Ishikawa (cell line): ENCODE results near the gene FBXO36.

Source experiments
- CEBPB ChIP-seq: IDR thresholded peaks from 2 replicates; pipeline ENCODE4 v1.6.1; 2012
- CREB1 ChIP-seq: IDR thresholded peaks from 2 replicates; pipeline ENCODE4 v1.6.1; 2012; ENCODE audit warnings: low read depth
- EGR1 ChIP-seq: IDR thresholded peaks from 2 replicates; pipeline ENCODE4 v1.6.1; 2012
- EP300 ChIP-seq: IDR thresholded peaks from 2 replicates; pipeline ENCODE4 v1.6.1; 2012; ENCODE audit warnings: borderline replicate concordance
- FOXM1 ChIP-seq: IDR thresholded peaks from 2 replicates; pipeline ENCODE4 v1.6.1; 2012; ENCODE audit warnings: low read depth, borderline replicate concordance
- NFIC ChIP-seq: IDR thresholded peaks from 2 replicates; pipeline ENCODE4 v1.6.1; 2012
- RAD21 ChIP-seq: IDR thresholded peaks from 2 replicates; pipeline ENCODE4 v1.6.1; 2012; ENCODE audit warnings: low read depth
- TAF1 ChIP-seq: IDR thresholded peaks from 2 replicates; pipeline ENCODE4 v1.6.1; 2012; ENCODE audit warnings: low read depth, mild to moderate bottlenecking
- TCF12 ChIP-seq: IDR thresholded peaks from 2 replicates; pipeline ENCODE4 v1.6.1; 2012; ENCODE audit warnings: low read depth
- TEAD4 ChIP-seq: IDR thresholded peaks from 2 replicates; pipeline ENCODE4 v1.6.1; 2012
- YY1 ChIP-seq: IDR thresholded peaks from 2 replicates; pipeline ENCODE4 v1.6.1; 2012; ENCODE audit warnings: low read depth
- ZBTB7A ChIP-seq: IDR thresholded peaks from 2 replicates; pipeline ENCODE4 v1.6.1; 2012; ENCODE audit warnings: low read depth
- TF ChIP-seq, protein P1 (sequence below): IDR thresholded peaks from 2 replicates; pipeline ENCODE4 v1.6.1; 2012
- TF ChIP-seq, protein P2 (sequence below): IDR thresholded peaks from 2 replicates; pipeline ENCODE4 v1.6.1; 2012
- TF ChIP-seq, protein P3 (sequence below): IDR thresholded peaks from 2 replicates; pipeline ENCODE4 v1.6.1; 2012; ENCODE audit warnings: low read depth, mild to moderate bottlenecking

Gene FBXO36

DNA sequence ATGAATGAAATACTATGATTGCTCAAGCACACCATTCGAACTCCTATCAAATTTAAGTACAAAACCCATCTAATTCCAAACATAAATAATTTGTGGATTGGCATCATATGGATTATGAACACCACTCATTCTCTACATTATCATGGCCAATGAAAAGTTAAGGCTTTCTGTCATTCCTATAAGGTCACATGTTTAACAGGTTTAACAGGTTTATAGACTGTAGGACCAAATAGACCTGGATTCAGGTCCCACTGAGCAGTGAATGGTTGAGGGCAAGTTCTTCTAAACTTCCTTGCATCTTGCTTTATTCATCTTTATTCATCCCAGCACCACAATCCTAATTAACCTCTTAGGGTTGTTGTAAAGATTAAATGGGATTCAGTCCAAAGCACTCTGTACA lies 33.4 kb downstream of the FBXO36 start:
- no peak for TF ChIP-seq FOXM1
- no peak for TF ChIP-seq EGR1
- TF ChIP-seq, protein P1, sequence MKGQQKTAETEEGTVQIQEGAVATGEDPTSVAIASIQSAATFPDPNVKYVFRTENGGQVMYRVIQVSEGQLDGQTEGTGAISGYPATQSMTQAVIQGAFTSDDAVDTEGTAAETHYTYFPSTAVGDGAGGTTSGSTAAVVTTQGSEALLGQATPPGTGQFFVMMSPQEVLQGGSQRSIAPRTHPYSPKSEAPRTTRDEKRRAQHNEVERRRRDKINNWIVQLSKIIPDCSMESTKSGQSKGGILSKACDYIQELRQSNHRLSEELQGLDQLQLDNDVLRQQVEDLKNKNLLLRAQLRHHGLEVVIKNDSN: peak; percentile 59
- TF ChIP-seq TEAD4: no peak
- TF ChIP-seq, protein P2, sequence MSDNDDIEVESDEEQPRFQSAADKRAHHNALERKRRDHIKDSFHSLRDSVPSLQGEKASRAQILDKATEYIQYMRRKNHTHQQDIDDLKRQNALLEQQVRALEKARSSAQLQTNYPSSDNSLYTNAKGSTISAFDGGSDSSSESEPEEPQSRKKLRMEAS: no peak

DNA sequence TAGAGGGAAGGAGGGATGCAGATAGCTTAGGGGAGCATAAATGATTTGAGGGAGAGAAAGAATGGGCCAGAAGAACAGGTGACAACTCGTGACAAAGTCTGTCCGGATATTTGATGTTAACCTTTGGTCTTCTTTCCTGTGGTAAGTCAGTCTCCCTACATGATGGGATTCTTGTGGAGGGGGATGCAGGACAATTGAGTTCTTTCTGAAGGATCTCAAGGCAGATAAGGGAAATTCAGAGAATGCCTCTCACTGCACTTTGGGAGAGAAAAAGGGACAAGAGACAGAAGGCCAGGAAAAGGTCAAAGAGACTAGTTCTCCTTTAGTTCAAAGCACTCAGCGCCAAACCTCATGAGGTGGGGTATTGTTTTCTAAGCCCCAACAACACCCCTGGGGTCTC lies 34.2 kb downstream of the FBXO36 start:
- no peak for TF ChIP-seq RAD21
- TF ChIP-seq, protein P2: no peak
- TF ChIP-seq FOXM1: no peak
- TF ChIP-seq, protein P3, sequence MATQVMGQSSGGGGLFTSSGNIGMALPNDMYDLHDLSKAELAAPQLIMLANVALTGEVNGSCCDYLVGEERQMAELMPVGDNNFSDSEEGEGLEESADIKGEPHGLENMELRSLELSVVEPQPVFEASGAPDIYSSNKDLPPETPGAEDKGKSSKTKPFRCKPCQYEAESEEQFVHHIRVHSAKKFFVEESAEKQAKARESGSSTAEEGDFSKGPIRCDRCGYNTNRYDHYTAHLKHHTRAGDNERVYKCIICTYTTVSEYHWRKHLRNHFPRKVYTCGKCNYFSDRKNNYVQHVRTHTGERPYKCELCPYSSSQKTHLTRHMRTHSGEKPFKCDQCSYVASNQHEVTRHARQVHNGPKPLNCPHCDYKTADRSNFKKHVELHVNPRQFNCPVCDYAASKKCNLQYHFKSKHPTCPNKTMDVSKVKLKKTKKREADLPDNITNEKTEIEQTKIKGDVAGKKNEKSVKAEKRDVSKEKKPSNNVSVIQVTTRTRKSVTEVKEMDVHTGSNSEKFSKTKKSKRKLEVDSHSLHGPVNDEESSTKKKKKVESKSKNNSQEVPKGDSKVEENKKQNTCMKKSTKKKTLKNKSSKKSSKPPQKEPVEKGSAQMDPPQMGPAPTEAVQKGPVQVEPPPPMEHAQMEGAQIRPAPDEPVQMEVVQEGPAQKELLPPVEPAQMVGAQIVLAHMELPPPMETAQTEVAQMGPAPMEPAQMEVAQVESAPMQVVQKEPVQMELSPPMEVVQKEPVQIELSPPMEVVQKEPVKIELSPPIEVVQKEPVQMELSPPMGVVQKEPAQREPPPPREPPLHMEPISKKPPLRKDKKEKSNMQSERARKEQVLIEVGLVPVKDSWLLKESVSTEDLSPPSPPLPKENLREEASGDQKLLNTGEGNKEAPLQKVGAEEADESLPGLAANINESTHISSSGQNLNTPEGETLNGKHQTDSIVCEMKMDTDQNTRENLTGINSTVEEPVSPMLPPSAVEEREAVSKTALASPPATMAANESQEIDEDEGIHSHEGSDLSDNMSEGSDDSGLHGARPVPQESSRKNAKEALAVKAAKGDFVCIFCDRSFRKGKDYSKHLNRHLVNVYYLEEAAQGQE: no peak
- TF ChIP-seq TAF1: no peak
- no peak for TF ChIP-seq YY1
- TF ChIP-seq CEBPB: no peak
- TF ChIP-seq TCF12: no peak
- TF ChIP-seq EGR1: no peak
- no peak for TF ChIP-seq NFIC
- TF ChIP-seq CREB1: no peak
- no peak for TF ChIP-seq ZBTB7A
- TF ChIP-seq, protein P1: no peak
- TF ChIP-seq TEAD4: no peak

DNA sequence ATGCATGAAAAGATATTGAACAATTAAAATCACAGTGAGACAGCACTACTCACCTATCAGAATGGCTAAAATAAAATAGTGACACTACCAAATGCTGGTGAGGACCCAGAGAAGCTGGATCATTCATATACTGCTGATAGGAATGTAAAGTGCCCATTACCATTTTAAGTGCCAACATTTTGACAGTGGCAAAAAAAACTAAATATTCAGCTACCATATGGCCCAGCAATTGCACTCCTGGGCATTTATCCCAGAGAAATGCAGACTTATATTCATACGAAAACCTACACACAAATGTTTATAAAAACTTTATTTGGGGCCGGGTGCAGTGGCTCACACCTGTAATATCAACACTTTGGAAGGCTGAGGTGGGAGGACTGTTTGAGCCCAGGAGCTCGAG lies 47.6 kb downstream of the FBXO36 start:
- TF ChIP-seq CREB1: no peak
- no peak for TF ChIP-seq YY1
- no peak for TF ChIP-seq FOXM1
- no peak for TF ChIP-seq CEBPB
- TF ChIP-seq RAD21: no peak
- no peak for TF ChIP-seq TEAD4
- TF ChIP-seq EP300: no peak
- TF ChIP-seq TAF1: no peak
- TF ChIP-seq NFIC: no peak

DNA sequence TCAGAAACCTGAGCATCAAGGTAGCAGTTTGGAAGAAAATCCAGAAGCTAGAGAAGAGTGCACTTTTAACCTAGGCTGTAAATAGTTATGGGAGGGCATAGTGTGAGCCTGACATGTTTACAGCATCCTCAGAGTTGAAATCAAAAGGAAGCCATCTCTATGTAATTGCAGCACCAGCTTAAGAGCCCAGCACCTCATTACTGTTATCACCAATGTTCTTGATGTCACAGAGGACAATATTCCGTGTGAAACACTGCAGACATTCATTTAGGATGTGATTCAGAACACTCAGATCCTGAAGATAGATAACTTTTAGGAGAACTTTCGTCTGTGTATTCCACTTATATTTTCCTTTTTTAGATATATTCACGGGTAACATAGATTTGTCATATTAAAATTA lies 48.1 kb downstream of the FBXO36 start:
- TF ChIP-seq EGR1 (no peak), YY1 (no peak), CEBPB (no peak)
- TF ChIP-seq, protein P1: no peak

DNA sequence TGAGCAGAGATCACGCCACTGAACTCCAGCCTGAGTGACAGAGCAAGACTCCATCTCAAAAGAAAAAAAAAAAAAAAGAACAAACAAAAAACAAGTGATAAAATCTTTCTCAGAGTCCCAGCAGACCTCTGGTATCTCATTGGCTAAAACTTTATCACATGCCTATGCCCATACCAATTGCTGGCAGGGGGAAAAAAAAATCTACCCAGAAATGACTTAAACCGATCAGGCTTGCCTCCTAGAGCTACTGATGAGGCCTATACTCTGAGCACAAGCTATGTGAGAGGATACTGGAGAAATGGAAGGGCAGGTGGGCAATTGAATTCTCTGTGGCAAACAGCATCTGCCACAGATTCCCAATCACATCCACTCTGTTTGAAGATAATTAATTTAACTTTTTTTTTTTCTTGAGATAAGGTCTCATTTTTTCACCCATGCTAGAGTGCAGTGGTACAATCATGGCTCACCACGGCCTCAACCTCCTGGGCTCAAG lies 49.0 kb downstream of the FBXO36 start:
- TF ChIP-seq TEAD4: no peak
- TF ChIP-seq CREB1: no peak

DNA sequence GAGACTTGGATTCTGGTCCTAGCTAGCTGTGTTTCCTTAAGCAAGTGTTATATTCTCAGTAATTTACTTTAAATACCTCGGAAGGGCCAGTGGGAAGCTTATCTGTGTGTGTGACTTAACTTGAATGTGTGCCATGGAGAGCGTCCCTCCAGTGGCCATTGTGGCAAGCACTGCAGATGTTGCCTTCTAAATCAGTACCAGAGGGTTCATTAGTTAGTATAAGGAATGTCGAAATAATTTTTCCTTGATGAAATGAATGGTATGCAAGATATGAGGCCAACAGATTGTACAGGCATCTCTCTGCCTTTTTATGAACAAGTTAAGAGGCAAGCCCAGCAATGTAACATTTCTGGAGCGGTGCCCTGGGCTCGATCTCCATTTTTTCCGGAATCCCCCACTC lies 52.0 kb downstream of the FBXO36 start:
- no peak for TF ChIP-seq RAD21
- TF ChIP-seq EGR1: no peak
- no peak for TF ChIP-seq FOXM1
- no peak for TF ChIP-seq ZBTB7A
- TF ChIP-seq, protein P3: no peak
- TF ChIP-seq CREB1: no peak
- TF ChIP-seq TEAD4: no peak
- TF ChIP-seq EP300: no peak
- TF ChIP-seq YY1: no peak
- TF ChIP-seq TCF12: no peak
- TF ChIP-seq, protein P1: no peak
